Measurements from ENCODE around the gene ULBP3.
"Not testable (repeated sequence)": the region's sequence is repeated elsewhere in the genome, so short reads cannot be mapped to it uniquely, and the experiment has no call there.

The ULBP3 gene

GRCh38 chr6:150043096-150043495 lies 25.8 kb downstream of the ULBP3 start:
- DNase-seq (ENCODE audit: low spot score): no peak

GRCh38 chr6:150038202-150039062 lies 30.5 kb downstream of the ULBP3 start:
- DNase-seq (ENCODE audit: low spot score): no peak

- no peak for DNase-seq (ENCODE audit: low spot score)
These were observed 31.3 kb downstream of the ULBP3 start for GRCh38 chr6:150037526-150038201.

GRCh38 chr6:150036081-150036480 lies 32.8 kb downstream of the ULBP3 start:
- no peak for DNase-seq (ENCODE audit: low spot score)

DNA sequence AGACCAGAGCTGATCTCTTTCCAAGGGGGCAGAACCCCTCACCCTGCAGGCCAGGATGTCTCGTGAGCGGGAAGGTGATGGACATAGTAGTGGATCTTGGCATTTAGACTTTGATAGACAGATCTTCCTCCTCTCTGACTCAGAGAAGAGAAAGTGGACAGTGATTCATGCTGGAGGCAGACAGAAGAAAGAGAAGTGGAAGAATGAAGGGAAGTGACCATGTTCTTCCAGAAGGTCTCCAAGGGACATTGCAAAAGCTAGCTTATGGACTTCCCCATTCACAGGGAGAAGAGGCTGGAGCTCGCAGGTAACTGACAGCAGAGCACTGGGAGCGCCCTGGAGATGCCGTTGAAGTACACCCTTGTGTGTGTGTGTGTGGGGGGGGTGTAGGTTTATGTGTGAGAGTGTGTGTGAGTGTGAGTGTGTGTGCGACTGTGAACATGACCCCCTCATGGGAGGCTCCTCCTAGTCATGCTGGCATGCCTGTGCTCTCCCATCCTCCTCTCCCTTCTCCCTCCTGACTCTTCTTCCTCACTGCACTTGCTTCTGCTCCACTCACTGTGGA lies 35.6 kb downstream of the ULBP3 start:
- no peak for DNase-seq (ENCODE audit: low spot score)

GRCh38 chr6:150032598-150032997 lies 36.3 kb downstream of the ULBP3 start:
- DNase-seq (ENCODE audit: low spot score): no peak

- DNase-seq (ENCODE audit: low spot score): no peak
These were observed 38.3 kb downstream of the ULBP3 start for GRCh38 chr6:150030611-150031010.

- DNase-seq (ENCODE audit: low spot score): peak; percentile 48
These were observed 39.2 kb downstream of the ULBP3 start for GRCh38 chr6:150029749-150030148.

DNA sequence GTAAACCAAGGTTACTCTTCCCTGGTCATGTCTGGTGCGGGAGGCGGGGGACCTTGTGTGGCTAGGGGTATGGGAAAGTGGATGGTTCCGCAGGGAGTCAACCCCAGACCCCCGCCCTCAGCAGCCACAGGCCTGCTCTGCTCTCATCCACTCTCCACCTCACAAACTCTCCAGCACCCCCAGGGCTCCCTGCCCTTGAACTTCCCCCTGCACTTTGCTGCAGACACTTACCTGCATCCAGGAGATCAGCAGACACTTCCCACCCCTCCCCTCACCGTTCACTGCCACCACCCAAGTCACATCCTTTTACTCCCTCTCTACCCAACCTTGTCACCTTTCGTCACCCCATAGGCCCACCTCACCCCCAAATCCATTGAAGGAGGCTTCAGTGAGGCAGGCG lies 39.6 kb downstream of the ULBP3 start:
- no peak for DNase-seq (ENCODE audit: low spot score)

DNA sequence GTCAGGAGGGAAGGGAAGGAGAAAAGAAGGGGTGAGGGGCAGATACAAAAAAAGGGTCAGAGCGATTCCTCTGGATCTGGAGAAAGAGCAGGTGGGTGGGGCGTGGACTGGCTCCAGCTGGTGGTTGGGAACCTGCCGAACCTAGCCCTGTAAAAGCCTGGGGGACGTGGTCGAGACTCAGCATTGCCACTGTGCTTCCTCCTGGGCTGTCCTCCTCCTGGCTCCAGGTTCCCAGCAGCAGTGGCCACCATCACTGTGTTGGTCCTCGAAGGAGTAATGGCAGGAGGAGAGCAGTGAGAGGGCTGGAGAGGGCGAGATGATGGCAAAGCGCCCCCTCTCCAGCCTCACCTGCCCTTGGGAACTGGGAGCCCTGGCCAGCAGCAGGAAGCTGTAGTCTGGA lies 40.1 kb downstream of the ULBP3 start:
- no peak for DNase-seq (ENCODE audit: low spot score)

GRCh38 chr6:150027806-150028565 lies 40.9 kb downstream of the ULBP3 start:
- no peak for DNase-seq (ENCODE audit: low spot score)

GRCh38 chr6:150026976-150027805 lies 41.7 kb downstream of the ULBP3 start:
- DNase-seq (ENCODE audit: low spot score): no peak

DNA sequence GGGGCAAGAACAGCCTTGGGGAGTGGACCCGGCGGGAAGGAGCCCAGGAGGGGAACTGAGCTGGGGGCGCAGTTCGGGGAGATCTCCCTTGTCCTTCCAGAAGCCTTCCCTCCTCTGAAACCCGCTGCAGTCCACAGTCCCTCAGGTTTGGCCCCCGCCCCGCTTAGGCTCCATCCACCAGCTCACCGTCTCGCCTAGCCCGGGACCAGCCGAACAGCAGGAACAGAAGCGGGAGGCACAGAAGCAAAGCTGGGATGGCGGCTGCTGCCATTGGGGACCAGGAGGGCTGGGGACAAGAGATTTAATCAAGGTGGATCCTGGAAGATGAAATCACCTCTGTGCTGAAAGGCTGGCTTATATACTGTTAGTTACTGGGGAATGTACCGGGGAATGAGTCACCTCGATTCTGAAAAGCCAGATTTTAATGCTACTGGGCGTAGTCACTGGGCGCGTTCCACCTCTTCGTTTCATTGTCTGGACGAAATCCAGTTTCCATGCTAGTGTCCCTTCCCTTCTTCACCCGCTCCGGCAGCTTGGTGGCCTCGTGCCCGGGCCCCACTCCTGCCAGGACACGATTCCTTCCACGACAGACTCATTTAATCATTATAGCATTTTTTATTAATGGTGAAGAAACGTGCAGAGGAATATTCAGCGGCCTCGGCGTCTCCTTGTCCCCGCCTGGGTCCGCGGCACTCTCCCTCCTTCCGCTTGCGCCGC lies 43.6 kb downstream of the ULBP3 start, which contains the start of gene RAET1L:
RAET1L (minus strand) TSS at position 332 of the 717 bp plus-strand sequence; CDS start at position 271, 61 bp downstream.
- no peak for DNase-seq (ENCODE audit: low spot score)

DNA sequence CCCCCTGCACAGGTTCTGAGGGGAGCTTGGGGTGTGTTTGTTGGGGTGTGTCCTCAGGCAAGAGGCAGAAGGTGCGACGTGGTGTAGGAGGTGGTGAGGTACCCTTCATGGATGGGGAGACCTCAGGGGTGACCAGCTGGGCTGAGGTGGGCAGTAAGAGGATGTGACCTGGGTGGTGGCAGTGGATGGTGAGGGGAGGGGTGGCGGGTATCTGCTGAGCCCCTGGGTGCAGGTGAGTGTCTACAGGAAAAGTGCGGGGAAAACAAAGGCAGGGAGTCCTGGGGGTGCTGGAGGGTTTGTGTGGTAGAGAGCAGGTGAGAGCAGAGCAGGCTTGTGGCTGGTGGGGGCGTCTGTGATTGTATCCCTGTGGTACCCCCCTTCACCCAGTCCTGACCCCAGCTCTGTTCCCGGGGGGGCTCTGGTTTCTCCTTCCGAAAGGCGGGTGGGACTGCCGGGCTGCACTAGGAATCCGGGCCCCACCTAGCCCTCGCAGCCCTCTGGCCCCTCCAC lies 44.2 kb downstream of the ULBP3 start:
- no peak for DNase-seq (ENCODE audit: low spot score)

DNA sequence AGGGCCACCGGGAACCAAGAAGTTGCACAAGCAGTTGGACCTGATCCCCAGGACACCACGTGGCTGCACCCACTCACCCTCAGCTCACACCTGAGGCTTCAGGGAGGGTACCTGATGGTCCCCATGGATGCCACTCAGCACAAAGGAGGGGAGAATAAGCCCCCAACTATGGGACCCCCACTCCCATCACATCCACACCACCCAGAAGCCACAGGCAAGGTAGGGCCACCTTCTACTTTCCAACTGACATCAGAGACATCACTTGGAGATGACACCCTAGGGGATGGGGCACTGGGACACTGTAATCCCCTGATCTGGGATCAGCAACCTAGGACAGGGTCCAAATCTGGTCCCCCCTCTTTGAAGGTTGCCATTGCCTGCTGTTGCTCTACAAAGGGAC lies 44.9 kb downstream of the ULBP3 start:
- not testable (repeated sequence) for DNase-seq (ENCODE audit: low spot score)

- DNase-seq (ENCODE audit: low spot score): not testable (repeated sequence)
These were observed 47.1 kb downstream of the ULBP3 start for GRCh38 chr6:150021870-150022269.

- DNase-seq (ENCODE audit: low spot score): no peak
These were observed 49.9 kb downstream of the ULBP3 start for GRCh38 chr6:150018846-150019580.

GRCh38 chr6:150017186-150017521 lies 51.8 kb downstream of the ULBP3 start:
- not testable (repeated sequence) for DNase-seq (ENCODE audit: low spot score)

GRCh38 chr6:150016324-150017185 lies 52.4 kb downstream of the ULBP3 start:
- DNase-seq (ENCODE audit: low spot score): peak; percentile 66

Measured in germinal center (tissue), 1 donor.